Dendritic cell treated with granulocyte-macrophage colony-stimulating factor and Interleukin-4, amounts not matched to agents 40 ng/mL and 50 ng/mL, for 4 days (primary cell): ENCODE measurements around the gene COL27A1.

Source experiments
- H3K27ac Mint-ChIP-seq: one replicate; pipeline ENCODE4 v1.8.0; 2022; ENCODE audit warnings: mild to moderate bottlenecking, mixed read lengths
- H3K27me3 Mint-ChIP-seq: one replicate; pipeline ENCODE4 v1.8.0; 2022; ENCODE audit warnings: mild to moderate bottlenecking, mixed read lengths
- H3K36me3 Mint-ChIP-seq: one replicate; pipeline ENCODE4 v1.8.0; 2022; ENCODE audit warnings: low read depth, mixed read lengths
- H3K4me1 Mint-ChIP-seq: one replicate; pipeline ENCODE4 v1.8.0; 2022; ENCODE audit warnings: low read depth, mixed read lengths
- H3K4me3 Mint-ChIP-seq: one replicate; pipeline ENCODE4 v1.8.0; 2022; ENCODE audit warnings: mild to moderate bottlenecking, moderate library complexity, mixed read lengths
- H3K9me3 Mint-ChIP-seq: one replicate; pipeline ENCODE4 v1.8.0; 2022; ENCODE audit warnings: mixed read lengths
- intact Hi-C: fragments of 100-400 bp; cut with micrococcal nuclease; formaldehyde crosslinking; loops from one replicate; pipeline ENCODE4 v1.15.0; 2022

COL27A1 gene

DNA sequence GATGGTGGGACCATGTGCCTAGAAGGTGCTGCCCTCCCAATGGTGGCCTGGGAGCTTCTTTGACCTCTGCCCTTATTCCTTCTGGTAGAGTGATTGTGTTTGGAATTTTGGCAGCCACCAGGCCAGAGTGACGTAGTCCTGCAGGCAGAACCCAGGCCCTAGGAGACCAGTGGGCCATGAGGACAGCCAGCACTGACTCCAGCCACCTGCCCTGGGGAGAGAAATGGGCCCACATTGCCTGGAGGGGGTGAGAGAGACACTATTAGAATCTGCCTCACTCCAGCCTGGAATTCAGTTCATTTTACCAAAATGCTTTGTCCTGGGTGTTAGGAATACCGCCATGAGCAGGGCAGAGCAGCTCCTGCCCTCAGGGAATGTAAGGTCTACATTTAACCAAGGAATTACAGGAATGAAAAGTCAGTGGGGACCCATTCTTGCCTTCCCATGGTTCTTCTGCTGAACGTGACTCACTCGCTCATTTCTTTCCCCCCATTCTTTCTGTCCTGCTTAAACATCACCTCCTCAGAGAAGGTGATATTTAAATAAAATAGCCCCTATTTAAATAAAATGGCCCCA is 5.5 kb upstream of the COL27A1 start:
- H3K27me3 Mint-ChIP-seq = peaks cover 43% of the 10 kb centered on the region
- intact Hi-C loops = no loop called here

DNA sequence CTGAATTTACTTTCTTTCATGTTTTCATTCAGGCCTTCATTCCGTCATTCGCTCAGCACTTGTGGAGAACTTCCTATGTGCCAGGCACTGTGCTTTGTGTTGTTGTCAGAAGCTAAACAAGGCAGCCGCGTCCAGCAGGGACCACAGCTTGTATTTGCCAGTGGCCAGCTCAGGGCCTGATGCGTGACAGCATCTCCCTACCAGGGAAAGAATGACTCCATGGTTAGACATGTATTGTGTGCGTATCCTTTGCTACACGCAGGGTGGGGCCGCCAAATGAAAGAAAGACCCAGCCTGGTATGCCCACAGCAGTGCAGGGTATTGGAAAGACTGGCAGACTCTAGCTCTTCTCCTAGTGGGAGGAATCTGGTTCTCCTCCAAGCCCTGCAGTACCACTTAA is 4.7 kb upstream of the COL27A1 start:
- Mint-ChIP-seq H3K4me3 (no peak overlapping the region), H3K27me3 (peaks cover 49% of the 10 kb centered on the region), H3K9me3 (no peaks in the 10 kb centered on the region), H3K36me3 (no peaks in the 10 kb centered on the region), H3K4me1 (peaks cover 8% of the 10 kb centered on the region), H3K27ac (no peak overlapping the region)
- intact Hi-C loops = no loop called here

More for the DNA sequence above, 5.5 kb upstream of the COL27A1 start:
- no peaks in the 10 kb centered on the region for H3K9me3 Mint-ChIP-seq
- H3K4me1 Mint-ChIP-seq = peaks cover 8% of the 10 kb centered on the region
- H3K4me3 Mint-ChIP-seq = no peak overlapping the region
- H3K27ac Mint-ChIP-seq = no peak overlapping the region
- no peaks in the 10 kb centered on the region for H3K36me3 Mint-ChIP-seq

DNA sequence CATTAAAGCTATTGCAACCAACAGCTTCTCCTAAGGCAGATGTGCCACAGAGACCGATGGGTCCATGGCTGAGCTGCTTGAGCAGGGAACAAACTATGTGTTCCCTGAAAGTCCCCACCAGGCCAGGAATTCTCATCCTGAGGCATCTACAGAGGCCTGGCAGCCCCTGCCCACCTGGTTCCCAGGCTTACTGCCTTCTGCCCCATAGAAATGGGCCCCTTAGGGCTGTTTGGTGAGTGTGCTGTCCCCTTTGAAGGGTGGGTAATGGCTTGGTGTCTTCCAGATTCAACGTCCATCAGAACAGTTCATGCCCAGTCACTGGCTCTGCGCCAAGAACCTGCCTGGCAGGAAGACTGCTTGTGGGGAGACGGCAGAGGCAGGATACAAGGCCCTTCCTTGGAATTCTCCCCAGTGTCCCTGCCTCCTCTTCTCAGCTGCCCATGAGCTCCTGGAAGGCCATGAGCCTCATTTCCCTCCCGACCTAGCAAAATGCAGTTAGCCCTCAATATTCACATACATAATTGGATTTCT is 3.8 kb upstream of the COL27A1 start:
- peaks cover 13% of the 10 kb centered on the region for H3K4me1 Mint-ChIP-seq
- H3K36me3 Mint-ChIP-seq = no peaks in the 10 kb centered on the region
- intact Hi-C loops = no loop called here
- H3K27me3 Mint-ChIP-seq = peaks cover 54% of the 10 kb centered on the region
- no peak overlapping the region for H3K4me3 Mint-ChIP-seq
- H3K9me3 Mint-ChIP-seq = no peaks in the 10 kb centered on the region
- no peak overlapping the region for H3K27ac Mint-ChIP-seq

DNA sequence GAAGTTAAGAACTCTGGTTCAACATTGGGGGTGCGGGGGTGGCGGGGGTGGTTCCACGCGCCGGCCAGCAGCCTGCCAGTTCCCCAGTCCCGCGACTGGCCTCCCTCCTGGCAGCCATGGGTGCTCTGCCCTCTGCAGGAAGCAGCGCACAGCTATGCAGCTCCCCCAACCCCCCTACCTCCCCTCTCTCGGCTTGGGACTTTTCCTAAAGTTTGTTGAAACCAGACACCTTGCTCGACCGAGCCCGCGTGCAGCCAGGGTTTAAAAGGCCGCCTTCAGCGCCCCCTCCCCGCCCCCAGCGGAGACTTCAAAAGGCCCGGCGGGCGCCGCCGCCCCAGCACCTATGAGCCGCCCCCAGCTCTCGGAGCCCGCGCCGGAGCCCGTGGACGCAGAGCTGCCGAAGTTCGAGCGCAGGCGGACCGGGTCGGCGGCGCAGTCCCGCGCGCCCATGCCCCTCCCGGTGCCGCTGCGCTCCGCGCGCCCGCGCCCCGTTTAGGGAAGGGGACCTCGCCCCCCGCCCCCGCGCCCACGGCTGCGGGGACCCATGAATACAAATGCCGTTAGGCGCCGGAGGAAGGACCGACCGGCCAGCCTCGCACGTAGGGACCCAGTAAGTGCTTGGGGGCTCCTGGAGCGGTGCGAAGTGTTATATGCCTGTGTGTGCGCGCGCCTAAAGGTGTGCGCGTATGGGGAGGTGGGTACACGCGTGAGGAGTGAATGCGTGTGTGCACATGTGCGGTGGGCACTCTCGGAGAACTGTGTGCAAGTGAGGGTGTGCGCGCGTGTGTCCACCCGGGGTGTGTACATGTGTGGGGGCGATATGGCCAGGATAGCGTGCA is 1.4 kb upstream of the COL27A1 start:
- Mint-ChIP-seq H3K27me3 (peaks cover 63% of the 10 kb centered on the region), H3K27ac (no peak overlapping the region), H3K4me1 (peaks cover 14% of the 10 kb centered on the region), H3K4me3 (no peak overlapping the region), H3K9me3 (no peaks in the 10 kb centered on the region), H3K36me3 (no peaks in the 10 kb centered on the region)
- intact Hi-C loops = no loop called here

DNA sequence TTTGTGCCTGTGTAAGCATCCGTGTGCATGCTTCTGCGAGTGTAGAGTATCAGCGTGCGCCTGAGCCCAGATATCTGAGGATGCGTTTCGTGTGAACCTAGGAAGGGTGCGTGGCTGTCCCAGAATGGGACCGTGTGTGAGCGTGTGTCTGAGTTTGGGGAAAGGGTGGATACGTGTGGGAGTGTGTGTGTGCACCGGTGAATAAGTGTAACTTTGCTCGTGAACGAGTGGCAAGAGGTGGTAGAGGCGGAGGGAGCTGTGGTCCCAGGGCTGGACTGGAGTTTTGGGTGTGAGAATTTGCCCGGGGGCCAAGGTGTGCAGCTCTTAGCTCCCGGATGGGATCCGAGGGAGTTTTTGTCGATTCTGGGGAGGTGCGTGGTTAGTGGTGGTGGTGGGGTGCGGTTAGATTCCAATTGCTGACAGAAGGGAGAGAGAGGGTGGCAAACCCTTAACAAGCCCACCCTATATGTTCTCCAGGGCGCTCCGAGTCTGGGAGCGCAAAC is 686 bp upstream of the COL27A1 start:
- Mint-ChIP-seq H3K4me3 (no peak overlapping the region), H3K4me1 (peaks cover 14% of the 10 kb centered on the region), H3K9me3 (no peaks in the 10 kb centered on the region), H3K27me3 (peaks cover 65% of the 10 kb centered on the region), H3K27ac (no peak overlapping the region), H3K36me3 (no peaks in the 10 kb centered on the region)
- intact Hi-C loops = loop anchor here (1.0 kb wide), 1 partner anchor 137 kb away; no protein-coding TSS in a partner anchor

DNA sequence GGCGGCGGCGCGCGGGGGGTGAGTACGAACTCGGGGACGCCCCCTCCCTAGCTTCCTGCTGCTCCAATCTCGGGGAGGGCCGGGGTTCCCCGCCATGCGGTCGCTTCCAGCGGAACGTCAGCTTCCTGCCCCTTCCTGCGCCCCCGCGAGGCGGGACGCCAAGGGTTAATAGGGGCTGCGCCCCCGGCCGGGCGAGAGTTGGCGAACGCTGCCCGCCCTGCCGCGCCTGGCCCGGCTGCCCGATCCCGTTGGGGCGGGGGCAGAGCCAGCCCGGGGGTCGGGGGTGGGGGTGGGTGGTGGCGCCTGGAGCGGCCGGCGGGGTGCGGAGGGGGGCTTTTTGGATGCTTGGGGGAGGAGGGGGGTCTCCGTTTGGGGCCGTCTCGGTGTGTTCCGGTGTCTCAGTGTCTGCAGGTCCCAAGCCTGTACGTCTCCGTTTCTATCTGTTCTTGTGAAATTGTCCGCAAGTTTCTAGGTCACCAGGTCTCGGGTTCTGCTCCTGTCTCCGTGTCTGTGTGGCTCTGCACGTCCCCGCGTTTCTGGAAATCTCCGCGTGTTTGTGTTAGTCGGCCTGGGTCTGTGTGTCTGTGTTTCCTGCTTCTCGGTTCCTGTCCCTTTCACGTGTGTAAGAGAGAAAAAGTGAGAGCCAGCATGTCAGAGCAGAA is 789 bp downstream of the COL27A1 start:
- no peaks in the 10 kb centered on the region for H3K9me3 Mint-ChIP-seq
- intact Hi-C loops = loop anchor here (1.0 kb wide), 1 partner anchor 135 kb away; no protein-coding TSS in a partner anchor
- H3K4me3 Mint-ChIP-seq = peak overlapping the region; percentile 63
- peaks cover 14% of the 10 kb centered on the region for H3K4me1 Mint-ChIP-seq
- peaks cover 68% of the 10 kb centered on the region for H3K27me3 Mint-ChIP-seq
- H3K36me3 Mint-ChIP-seq = no peaks in the 10 kb centered on the region
- no peak overlapping the region for H3K27ac Mint-ChIP-seq

DNA sequence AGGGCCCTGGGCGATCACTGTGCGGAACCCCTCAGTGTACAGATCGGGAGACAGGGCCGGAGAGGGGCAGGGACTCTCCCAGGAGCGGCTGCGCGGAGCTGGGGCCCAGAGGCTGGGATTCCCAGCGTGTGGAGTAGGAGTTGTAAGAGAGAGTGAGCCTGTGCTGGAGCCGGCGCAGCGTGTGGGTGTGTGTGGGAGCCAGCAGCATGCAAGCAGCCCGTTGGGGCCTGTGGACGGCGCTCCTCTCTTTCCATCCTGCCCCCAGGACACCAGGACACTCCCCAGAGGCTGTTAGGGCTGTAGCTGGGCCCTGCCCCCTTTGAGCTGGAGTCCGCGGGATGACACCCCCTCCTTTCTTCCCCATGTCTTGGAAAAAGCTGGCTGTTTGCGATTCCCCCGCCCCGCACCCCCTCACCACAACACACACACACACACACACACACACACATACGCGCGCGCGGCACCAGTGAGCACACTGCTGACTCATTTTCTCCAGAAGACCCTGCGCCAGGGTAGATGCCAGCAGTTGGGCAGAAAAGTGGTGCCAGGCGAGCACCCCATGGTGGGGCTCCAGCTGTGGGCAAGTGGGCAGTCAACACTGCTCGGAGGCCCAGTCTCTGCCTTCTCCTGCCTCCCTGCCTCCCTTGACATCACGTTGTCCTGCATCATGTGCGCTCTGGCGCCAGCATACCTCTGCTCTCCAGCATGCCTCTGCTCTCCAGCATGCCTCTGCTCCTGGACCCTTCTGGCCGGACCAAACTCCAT is 1.5 kb downstream of the COL27A1 start:
- H3K4me1 Mint-ChIP-seq = peaks cover 14% of the 10 kb centered on the region
- peak overlapping the region; percentile 63 for H3K4me3 Mint-ChIP-seq
- peaks cover 61% of the 10 kb centered on the region for H3K27me3 Mint-ChIP-seq
- intact Hi-C loops = no loop called here
- no peaks in the 10 kb centered on the region for H3K9me3 Mint-ChIP-seq
- no peaks in the 10 kb centered on the region for H3K36me3 Mint-ChIP-seq
- H3K27ac Mint-ChIP-seq = no peak overlapping the region

DNA sequence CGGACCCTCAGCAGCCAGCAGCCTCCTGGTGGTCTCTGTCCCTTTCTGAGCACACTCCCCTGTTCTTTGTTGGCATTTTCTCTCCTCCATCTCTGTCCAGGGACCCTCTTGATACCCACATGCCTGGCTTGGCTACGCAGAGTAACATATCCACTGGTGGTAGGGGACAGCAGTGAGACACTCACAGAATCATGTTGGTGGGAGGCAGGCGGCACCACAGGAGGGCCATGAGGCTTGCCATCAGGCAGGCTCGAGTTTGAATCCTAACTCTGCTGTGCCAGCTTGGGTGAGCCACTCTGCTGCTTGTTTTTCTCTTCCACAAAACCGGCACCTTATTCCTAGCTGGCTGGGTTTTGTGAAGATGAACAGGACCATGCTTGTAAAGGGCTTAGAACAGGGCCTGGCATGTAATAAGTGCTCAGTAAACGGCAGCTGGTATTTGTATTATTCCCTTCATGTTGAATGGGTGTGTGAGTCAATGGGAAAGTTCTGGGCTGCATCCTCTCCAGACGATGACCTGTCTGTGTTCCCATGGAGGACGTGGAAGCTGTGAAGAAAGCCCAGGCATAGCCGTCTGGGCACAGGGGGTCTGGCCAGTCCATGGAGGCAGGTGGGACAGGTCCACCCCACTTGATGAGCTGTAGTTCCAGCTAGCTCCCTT is 2.3 kb downstream of the COL27A1 start:
- Mint-ChIP-seq H3K27ac (no peak overlapping the region), H3K4me1 (peaks cover 14% of the 10 kb centered on the region), H3K9me3 (no peaks in the 10 kb centered on the region), H3K4me3 (no peak overlapping the region), H3K36me3 (no peaks in the 10 kb centered on the region), H3K27me3 (peaks cover 57% of the 10 kb centered on the region)
- intact Hi-C loops = no loop called here

DNA sequence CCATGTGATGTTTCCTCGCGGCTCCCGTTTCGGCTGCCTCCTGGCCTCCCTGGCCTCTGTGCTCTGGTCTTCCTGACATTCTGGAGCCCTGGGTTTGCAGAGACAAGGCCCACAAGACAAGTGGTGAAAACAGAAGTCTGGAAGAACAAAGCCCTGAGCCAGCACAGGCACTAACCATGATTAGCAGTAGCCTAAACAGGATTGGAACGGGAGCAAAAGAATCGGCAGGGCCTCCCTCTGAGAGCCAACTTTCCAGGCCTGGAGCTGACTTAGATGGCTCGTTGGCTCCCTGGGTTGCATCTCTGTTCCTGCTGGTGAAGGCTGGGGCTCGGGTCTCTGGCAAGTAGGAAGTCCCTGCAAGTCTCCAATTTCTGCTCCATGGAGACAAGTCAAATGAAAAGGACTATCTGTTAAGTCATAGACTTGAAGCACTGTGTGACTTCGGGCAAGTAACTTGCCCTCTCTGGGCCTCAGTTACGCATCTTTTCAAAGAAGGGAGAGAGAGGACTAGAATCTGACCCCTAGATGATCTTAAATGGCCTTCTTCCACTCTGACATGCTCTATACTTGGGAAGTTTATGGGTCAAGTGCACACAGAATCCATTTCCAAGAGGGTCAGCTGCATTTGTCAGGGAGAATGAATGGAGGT is 3.3 kb downstream of the COL27A1 start:
- Mint-ChIP-seq H3K9me3 (no peaks in the 10 kb centered on the region), H3K4me3 (no peak overlapping the region), H3K4me1 (peaks cover 14% of the 10 kb centered on the region), H3K36me3 (no peaks in the 10 kb centered on the region), H3K27me3 (peaks cover 57% of the 10 kb centered on the region), H3K27ac (no peak overlapping the region)
- intact Hi-C loops = no loop called here

DNA sequence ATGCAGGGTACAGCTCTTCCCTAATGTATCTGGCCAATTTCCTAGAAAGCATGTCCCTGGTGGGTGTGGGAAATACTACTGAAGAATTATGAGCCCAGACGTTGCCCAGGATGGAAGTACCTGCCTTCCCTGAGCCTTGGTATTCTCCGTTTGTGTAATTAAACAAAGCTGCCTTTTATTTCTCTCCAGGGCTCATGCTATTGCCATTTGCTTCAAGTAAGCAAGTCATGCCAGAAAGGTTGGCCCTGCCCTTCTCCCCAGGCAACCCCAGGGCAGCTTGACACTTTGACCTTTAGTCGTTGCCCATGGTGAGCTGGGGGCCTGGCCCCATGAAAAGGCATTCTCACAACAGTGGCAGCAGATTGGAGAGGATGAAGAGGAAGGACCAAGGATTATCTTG is 4.4 kb downstream of the COL27A1 start:
- intact Hi-C loops = no loop called here
- H3K9me3 Mint-ChIP-seq = no peaks in the 10 kb centered on the region
- no peak overlapping the region for H3K4me3 Mint-ChIP-seq
- peaks cover 8% of the 10 kb centered on the region for H3K4me1 Mint-ChIP-seq
- peaks cover 52% of the 10 kb centered on the region for H3K27me3 Mint-ChIP-seq
- no peak overlapping the region for H3K27ac Mint-ChIP-seq
- H3K36me3 Mint-ChIP-seq = no peaks in the 10 kb centered on the region

DNA sequence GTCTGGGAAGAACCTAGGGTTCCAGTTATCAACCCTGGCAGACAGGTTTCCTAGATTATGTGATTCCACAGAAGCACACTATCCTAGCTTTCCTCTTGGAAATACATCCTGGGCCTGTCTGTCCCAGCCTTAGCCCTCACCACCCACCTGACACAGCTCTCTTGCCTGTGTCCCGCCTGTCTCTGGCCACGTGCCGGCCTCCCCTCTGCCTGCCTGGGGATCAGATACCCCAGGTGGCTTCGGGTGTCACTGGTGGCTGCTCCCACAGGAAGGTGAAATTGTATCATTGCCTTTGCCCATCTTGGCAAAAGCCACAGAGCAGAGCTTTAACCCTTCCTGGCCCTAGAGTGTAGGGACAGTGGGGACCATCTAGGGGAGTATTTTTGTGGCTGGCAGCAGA is 6.2 kb downstream of the COL27A1 start:
- H3K36me3 Mint-ChIP-seq = no peaks in the 10 kb centered on the region

DNA sequence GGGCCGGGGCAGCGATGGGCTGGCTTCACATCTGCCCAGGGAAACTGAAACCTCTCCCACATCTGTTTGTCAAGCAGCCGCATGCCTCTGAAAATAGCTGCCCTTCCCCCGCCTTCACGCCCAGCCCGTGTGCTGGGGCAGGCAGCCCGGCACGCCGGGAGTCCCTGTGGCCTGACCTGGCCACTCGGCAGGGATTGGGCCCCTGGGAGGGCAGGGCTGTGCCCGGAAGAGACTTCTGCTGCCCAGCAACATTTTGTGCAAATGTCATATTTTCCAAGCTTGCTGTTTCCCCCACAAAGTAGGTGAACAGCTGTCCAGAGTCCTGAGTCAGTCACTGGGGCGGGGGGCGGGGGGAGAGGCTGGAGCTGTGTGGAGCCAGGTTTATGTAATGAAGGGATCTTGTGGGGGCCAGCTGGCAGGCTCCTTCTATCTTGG is 8.2 kb downstream of the COL27A1 start:
- Mint-ChIP-seq H3K4me1 (no peaks in the 10 kb centered on the region), H3K36me3 (no peaks in the 10 kb centered on the region), H3K27me3 (peaks cover 22% of the 10 kb centered on the region), H3K9me3 (no peaks in the 10 kb centered on the region), H3K27ac (no peak overlapping the region), H3K4me3 (no peak overlapping the region)
- intact Hi-C loops = no loop called here

More for the DNA sequence above, 6.2 kb downstream of the COL27A1 start:
- intact Hi-C loops = no loop called here
- Mint-ChIP-seq H3K4me1 (peaks cover 2% of the 10 kb centered on the region), H3K4me3 (no peak overlapping the region), H3K9me3 (no peaks in the 10 kb centered on the region), H3K27me3 (peaks cover 39% of the 10 kb centered on the region), H3K27ac (no peak overlapping the region)
